Caco-2 (cell line): Measurements from ENCODE around the gene AP2A2. TPM values are rescaled to one million over a fixed set of nuclear protein-coding genes. Genes with fewer than 3 reads are reported as not detected.
A peak's percentile ranks its signal among the peaks of the same experiment; 100 is the strongest.

Experiments used
- BruUV-seq: library from RNA; stranded (reverse); fragments of 400-500 nt; replicated peaks from 2 replicates; lab custom pipeline; 2021; lab: Mats Ljungman, UMichigan
- CTCF ChIA-PET: fragments of 300-600 bp; sonication (Branson Sonifier 250); formaldehyde crosslinking; loops from one replicate; lab custom pipeline; 2022; ENCODE audit warnings: antibody characterized with exemption; lab: Charles Lee
- POLR2A ChIA-PET: fragments of 300-600 bp; sonication (Branson Sonifier 250); formaldehyde crosslinking; loops from one replicate; lab custom pipeline; 2022; ENCODE audit warnings: antibody characterized with exemption; lab: Charles Lee
- DNase-seq, 2 experiments: peaks; one replicate each; pipeline versions ENCODE4 v3.0.0 to v3.0.0-alpha.2; 2020 to 2022
- H3K27me3 ChIP-seq: replicated peaks from 2 replicates; pipeline ENCODE4 v1.6.0; 2011; ENCODE audit warnings: low read length; ENCODE audit not compliant: control insufficient read depth, insufficient read depth
- H3K36me3 ChIP-seq: 2 replicates; pipeline ENCODE4 v1.5.1; 2011; ENCODE audit warnings: low read length; ENCODE audit not compliant: control insufficient read depth, insufficient read depth
- H3K4me1 ChIP-seq: fragments of 250-450 bp; sonication (Bioruptor Pico); 2 replicates; pipeline ENCODE4 v1.5.1; 2020; ENCODE audit warnings: mild to moderate bottlenecking
- H3K4me3 ChIP-seq: 2 replicates; pipeline ENCODE4 v1.5.1; 2011; ENCODE audit warnings: low read depth, mild to moderate bottlenecking, control low read depth, low read length
- H3K9me3 ChIP-seq: fragments of 250-450 bp; sonication (Bioruptor Pico); 2 replicates; pipeline ENCODE4 v1.5.1; 2020; ENCODE audit warnings: mild to moderate bottlenecking, moderate library complexity
- H3K27ac Mint-ChIP-seq: one replicate; pipeline ENCODE4 v1.8.0; 2022; ENCODE audit warnings: mixed read lengths; ENCODE audit not compliant: unreplicated experiment
- H3K27me3 Mint-ChIP-seq: one replicate; pipeline ENCODE4 v1.8.0; 2022; ENCODE audit warnings: mixed read lengths; ENCODE audit not compliant: insufficient read depth, unreplicated experiment
- H3K36me3 Mint-ChIP-seq: one replicate; pipeline ENCODE4 v1.8.0; 2022; ENCODE audit warnings: mild to moderate bottlenecking, mixed read lengths; ENCODE audit not compliant: insufficient read depth, unreplicated experiment
- H3K4me1 Mint-ChIP-seq: one replicate; pipeline ENCODE4 v1.8.0; 2022; ENCODE audit warnings: low read depth, mixed read lengths; ENCODE audit not compliant: unreplicated experiment
- H3K4me3 Mint-ChIP-seq: one replicate; pipeline ENCODE4 v1.8.0; 2022; ENCODE audit warnings: mild to moderate bottlenecking, moderate library complexity, mixed read lengths; ENCODE audit not compliant: unreplicated experiment
- H3K9me3 Mint-ChIP-seq: one replicate; pipeline ENCODE4 v1.8.0; 2022; ENCODE audit warnings: mixed read lengths; ENCODE audit not compliant: unreplicated experiment
- intact Hi-C: fragments of 100-400 bp; cut with micrococcal nuclease; formaldehyde crosslinking; loops from one replicate; pipeline ENCODE4 v1.10.0; 2022; ENCODE audit not compliant: unreplicated experiment
- total RNA-seq: library from RNA; stranded (reverse); gene quantifications from 2 replicates; pipeline ENCODE4 v1.2.3, GENCODE V29; 2022
- TF ChIP-seq, protein P1 (sequence below), 2 experiments: fragments of 200-600 bp in 1 of 2; IDR thresholded peaks; 1 replicate in 1 of 2; 2 replicates in 1 of 2; pipeline versions ENCODE4 v1.5.1 to v1.8.0; 2011 to 2022; ENCODE audit warnings: antibody characterized with exemption in 1 of 2, control low read depth in 1 of 2, inconsistent platforms in 1 of 2, low read depth in 1 of 2, low read length in 1 of 2, mild to moderate bottlenecking in 1 of 2, moderate library complexity in 1 of 2; ENCODE audit not compliant: insufficient read depth in 1 of 2, severe bottlenecking in 1 of 2, unreplicated experiment in 1 of 2

AP2A2 gene
- total RNA-seq, 1 experiment from 2014 or later: 130 TPM

DNA sequence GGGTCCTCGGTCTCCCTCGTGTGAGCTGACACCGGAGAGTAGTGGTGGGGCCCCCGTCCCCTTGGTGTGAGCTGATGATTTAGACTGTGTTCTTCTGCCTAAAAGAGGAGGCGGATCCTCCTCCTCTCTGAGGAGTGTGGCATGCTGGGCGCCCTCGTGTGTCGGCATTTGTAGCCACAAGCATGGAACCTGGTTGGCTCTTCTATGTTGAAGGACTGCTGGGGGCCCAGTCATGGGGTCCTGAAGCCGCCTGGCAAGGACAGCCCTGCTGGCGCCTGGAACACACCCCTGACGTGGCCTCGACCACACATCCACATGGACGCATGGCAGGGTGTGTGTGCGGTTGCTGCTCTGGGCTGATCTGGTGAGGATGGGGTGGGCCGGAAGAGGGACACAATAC lies 50.2 kb downstream of the AP2A2 start:
- Histone ChIP-seq H3K9me3 (no peaks in the 10 kb centered on the region), H3K4me3 (no peak overlapping the region), H3K36me3 (peaks cover 2% of the 10 kb centered on the region), H3K4me1 (no peaks in the 10 kb centered on the region), H3K27me3 (no peaks in the 10 kb centered on the region)
- intact Hi-C loops: no loop called here
- H3K4me1 Mint-ChIP-seq: no peaks in the 10 kb centered on the region
- TF ChIP-seq, protein P1, sequence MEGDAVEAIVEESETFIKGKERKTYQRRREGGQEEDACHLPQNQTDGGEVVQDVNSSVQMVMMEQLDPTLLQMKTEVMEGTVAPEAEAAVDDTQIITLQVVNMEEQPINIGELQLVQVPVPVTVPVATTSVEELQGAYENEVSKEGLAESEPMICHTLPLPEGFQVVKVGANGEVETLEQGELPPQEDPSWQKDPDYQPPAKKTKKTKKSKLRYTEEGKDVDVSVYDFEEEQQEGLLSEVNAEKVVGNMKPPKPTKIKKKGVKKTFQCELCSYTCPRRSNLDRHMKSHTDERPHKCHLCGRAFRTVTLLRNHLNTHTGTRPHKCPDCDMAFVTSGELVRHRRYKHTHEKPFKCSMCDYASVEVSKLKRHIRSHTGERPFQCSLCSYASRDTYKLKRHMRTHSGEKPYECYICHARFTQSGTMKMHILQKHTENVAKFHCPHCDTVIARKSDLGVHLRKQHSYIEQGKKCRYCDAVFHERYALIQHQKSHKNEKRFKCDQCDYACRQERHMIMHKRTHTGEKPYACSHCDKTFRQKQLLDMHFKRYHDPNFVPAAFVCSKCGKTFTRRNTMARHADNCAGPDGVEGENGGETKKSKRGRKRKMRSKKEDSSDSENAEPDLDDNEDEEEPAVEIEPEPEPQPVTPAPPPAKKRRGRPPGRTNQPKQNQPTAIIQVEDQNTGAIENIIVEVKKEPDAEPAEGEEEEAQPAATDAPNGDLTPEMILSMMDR (IDR thresholded peaks at IDR 0.05; ENCODE audit: insufficient read depth in 1 of 2, low read depth in 1 of 2, low read length in 1 of 2, severe bottlenecking in 1 of 2, unreplicated experiment in 1 of 2): no peak
- H3K27me3 Mint-ChIP-seq: no peaks in the 10 kb centered on the region
- CTCF ChIA-PET: interaction anchor here (0.6 to 2.0 kb wide), 3 partner anchors 23 to 81 kb away, joined by 3 to 5 read pairs (median 4); partner anchors contain the start of gene CHID1
- no peaks in the 10 kb centered on the region for H3K9me3 Mint-ChIP-seq
- POLR2A ChIA-PET: no interaction called here
- peak overlapping the region; percentile 61 for H3K27ac Mint-ChIP-seq
- H3K4me3 Mint-ChIP-seq: no peak overlapping the region
- DNase-seq: peak in 1 of 2 experiments; percentile 48
- BruUV-seq: no TSS peak
- peaks cover 90% of the 10 kb centered on the region for H3K36me3 Mint-ChIP-seq

DNA sequence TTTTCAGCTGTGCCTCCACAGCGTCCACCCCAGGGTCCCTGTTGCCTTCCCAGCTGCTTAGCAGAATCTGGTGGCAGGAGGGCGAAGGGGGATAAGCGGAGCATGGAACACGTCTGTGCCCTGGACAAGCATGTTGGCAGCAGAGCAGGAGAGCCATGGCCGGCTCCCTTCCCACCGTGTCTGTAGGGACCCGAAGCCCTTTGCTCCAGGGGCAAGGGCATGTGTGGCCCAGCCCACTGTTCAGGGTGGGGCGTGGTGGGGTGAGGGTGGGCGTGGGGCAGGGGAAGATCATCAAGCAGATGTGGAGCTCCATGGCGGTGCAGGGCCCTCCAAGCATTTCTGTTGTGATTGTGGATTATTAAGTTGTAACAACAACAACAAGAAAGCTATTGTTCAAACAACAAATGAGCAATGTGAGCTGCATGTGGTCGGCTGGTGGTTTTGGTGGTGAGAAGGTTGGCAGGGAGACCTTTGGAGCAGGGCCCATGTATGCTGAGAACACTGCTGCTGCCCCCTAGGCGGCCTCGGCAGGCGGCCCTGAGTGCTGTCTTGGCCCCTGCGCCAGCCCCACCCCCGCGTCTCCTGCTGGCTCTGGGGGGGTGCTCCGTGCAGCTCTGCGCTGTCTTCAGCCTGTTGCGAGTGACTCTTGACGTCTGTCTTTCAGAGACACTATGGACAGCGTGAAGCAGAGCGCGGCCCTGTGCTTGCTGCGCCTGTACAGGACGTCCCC lies 50.9 kb downstream of the AP2A2 start:
- TF ChIP-seq, protein P1 (IDR thresholded peaks at IDR 0.05; ENCODE audit: insufficient read depth in 1 of 2, low read depth in 1 of 2, low read length in 1 of 2, severe bottlenecking in 1 of 2, unreplicated experiment in 1 of 2): no peak
- Histone ChIP-seq H3K36me3 (peaks cover 2% of the 10 kb centered on the region), H3K27me3 (no peaks in the 10 kb centered on the region), H3K4me3 (no peak overlapping the region), H3K4me1 (no peaks in the 10 kb centered on the region), H3K9me3 (no peaks in the 10 kb centered on the region)
- Mint-ChIP-seq H3K9me3 (no peaks in the 10 kb centered on the region), H3K4me1 (no peaks in the 10 kb centered on the region), H3K4me3 (no peak overlapping the region), H3K36me3 (peaks cover 88% of the 10 kb centered on the region), H3K27ac (no peak overlapping the region), H3K27me3 (no peaks in the 10 kb centered on the region)
- DNase-seq: no peak
- POLR2A ChIA-PET: no interaction called here
- CTCF ChIA-PET: interaction anchor here (2.0 kb wide), 1 partner anchor 24 kb away, joined by 5 read pairs; no protein-coding TSS in a partner anchor
- intact Hi-C loops: no loop called here
- BruUV-seq: no TSS peak

DNA sequence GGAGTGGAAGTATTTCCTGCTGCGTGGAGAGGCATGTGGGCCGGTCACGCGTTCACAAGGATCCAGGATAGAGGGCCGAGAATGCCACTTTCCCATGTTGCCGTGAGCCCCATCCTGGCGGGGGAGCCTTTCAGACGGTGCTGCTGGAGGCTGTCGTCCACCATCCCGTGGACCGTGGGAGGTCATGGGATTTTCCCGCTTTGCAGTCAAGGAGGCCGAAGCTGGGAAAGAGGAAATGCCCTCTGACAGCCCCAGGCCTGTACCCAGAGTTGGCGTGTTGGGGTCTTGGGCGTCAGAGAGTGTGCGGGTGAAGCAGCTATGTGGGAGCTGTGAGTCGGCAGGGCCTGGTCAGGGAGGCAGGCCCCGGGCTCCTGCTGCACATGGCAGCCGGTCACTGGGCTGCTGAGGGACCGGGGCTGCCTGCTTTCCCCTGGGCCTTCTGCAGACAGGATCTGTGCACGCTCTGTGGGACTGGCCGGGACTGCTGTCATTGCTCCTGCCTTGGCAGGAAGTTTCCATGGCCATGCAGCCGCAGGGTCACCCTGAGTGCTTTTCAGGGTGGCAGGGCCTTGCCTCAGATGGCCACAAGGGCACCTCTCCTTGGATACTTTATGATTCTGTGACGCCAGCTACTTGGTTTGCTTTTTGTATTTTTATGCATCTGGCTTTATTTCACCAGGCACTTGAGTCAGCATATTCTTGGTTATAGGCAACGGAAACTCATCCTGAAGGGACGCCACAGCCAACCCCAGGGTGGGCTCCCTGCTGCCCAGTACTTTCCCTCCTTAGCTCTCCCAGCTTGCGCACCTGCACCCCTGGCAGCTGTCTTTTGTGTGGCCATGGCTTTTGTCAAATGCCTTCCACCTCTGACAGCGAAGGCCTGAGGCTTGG lies 52.4 kb downstream of the AP2A2 start:
- BruUV-seq: no TSS peak
- ChIA-PET CTCF (no interaction called here), POLR2A (no interaction called here)
- Mint-ChIP-seq H3K27me3 (no peaks in the 10 kb centered on the region), H3K27ac (no peak overlapping the region), H3K4me3 (no peak overlapping the region), H3K36me3 (peaks cover 86% of the 10 kb centered on the region), H3K9me3 (no peaks in the 10 kb centered on the region), H3K4me1 (no peaks in the 10 kb centered on the region)
- Histone ChIP-seq H3K36me3 (peaks cover 2% of the 10 kb centered on the region), H3K27me3 (no peaks in the 10 kb centered on the region), H3K4me3 (no peak overlapping the region), H3K4me1 (no peaks in the 10 kb centered on the region), H3K9me3 (no peaks in the 10 kb centered on the region)
- TF ChIP-seq, protein P1 (IDR thresholded peaks at IDR 0.05; ENCODE audit: insufficient read depth in 1 of 2, low read depth in 1 of 2, low read length in 1 of 2, severe bottlenecking in 1 of 2, unreplicated experiment in 1 of 2): no peak
- DNase-seq: no peak
- intact Hi-C loops: no loop called here
